Fibroblast of peridontal ligament (primary cell): Measurements from ENCODE around the gene SLC39A11.

ENCODE experiments used
- DNase-seq: peaks from one replicate; pipeline ENCODE4 v3.0.0-alpha.2; 2010; ENCODE audit errors: extremely low read depth

The SLC39A11 gene

GRCh38 chr17:72976971-72977770, 115.3 kb downstream of the SLC39A11 start:
- peak; percentile 86 for DNase-seq

GRCh38 chr17:72975509-72975908, 117.0 kb downstream of the SLC39A11 start:
- DNase-seq, result no peak

- DNase-seq, result no peak
These were observed 117.8 kb downstream of the SLC39A11 start for GRCh38 chr17:72974605-72975232.

GRCh38 chr17:72972263-72972951, 120.1 kb downstream of the SLC39A11 start:
- DNase-seq, result no peak

GRCh38 chr17:72971226-72971880, 121.1 kb downstream of the SLC39A11 start:
- no peak for DNase-seq

- DNase-seq, result no peak
These were observed 121.7 kb downstream of the SLC39A11 start for GRCh38 chr17:72970797-72971196.

- no peak for DNase-seq
These were observed 122.2 kb downstream of the SLC39A11 start for GRCh38 chr17:72970246-72970645.

GRCh38 chr17:72969293-72969906, 123.1 kb downstream of the SLC39A11 start:
- no peak for DNase-seq

- DNase-seq, result no peak
These were observed 123.7 kb downstream of the SLC39A11 start for GRCh38 chr17:72968798-72969197.

GRCh38 chr17:72967977-72968585, 124.4 kb downstream of the SLC39A11 start:
- peak; percentile 59 for DNase-seq

- peak; percentile 41 for DNase-seq
These were observed 125.1 kb downstream of the SLC39A11 start for GRCh38 chr17:72967277-72967970.

- DNase-seq, result no peak
These were observed 130.4 kb downstream of the SLC39A11 start for GRCh38 chr17:72962106-72962505.

GRCh38 chr17:72955391-72956140, 136.9 kb downstream of the SLC39A11 start:
- no peak for DNase-seq

- no peak for DNase-seq
These were observed 137.9 kb downstream of the SLC39A11 start for GRCh38 chr17:72954579-72954978.

GRCh38 chr17:72953621-72954020, 138.9 kb downstream of the SLC39A11 start:
- no peak for DNase-seq

GRCh38 chr17:72952641-72953315, 139.7 kb downstream of the SLC39A11 start:
- no peak for DNase-seq

GRCh38 chr17:72952220-72952619, 140.3 kb downstream of the SLC39A11 start:
- no peak for DNase-seq

- no peak for DNase-seq
These were observed 142.1 kb downstream of the SLC39A11 start for GRCh38 chr17:72950242-72950931.

- no peak for DNase-seq
These were observed 144.4 kb downstream of the SLC39A11 start for GRCh38 chr17:72948115-72948514.
